ENCODE measurements around the gene TNIP3.

TNIP3 gene

DNA sequence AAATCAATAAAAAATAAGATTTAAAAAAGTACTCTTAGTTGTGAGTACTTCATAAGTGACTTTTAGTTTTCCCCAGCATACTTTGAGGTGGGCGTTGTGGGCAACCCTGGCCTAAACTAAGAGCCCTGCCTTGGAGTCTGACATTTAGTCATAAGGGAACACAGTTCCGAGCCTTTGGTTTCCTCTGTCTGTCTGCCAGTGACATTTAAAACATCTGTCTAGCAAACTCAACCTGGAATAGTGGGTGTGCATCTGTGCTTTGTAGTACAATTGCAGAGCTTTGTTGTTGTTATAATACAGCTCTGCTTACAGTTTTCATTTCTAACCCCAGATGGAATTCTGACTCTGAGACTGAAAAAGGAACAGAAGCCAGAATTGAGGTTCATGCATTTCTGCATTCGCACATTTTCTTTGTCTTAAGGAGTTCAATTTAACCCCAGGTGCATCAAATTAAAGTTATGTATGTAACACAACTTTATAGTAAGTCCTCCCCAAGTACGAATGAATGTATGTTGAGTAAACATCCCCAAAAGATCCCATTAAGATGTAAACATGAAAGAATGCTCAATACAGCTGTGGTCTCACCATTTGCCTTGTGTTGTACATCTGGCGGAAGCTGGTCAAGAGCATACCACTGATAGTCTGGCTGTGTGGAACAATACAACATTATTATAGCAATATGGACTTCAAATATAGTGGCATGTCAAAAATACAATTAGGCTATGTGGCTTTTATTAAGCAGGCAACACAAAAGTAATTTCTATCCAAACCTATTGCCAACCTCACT, 25.9 kb downstream of the TNIP3 start:
- DNase-seq: no peak

DNA sequence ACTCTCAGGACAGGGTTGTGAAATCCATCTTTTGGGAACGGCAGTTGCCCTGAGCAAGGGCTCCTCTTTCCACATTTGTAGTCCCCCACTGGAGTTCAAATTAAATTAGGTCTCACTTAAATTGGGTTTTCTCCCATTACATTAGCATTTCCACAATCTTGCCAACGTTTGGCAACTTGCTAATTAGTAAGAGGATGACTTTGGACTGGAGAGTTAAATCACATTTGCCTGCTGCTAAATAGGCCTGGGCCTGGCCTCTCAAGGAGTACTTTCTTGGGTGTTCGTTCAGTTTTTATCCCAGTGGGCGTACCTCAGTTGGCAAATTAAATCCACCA, 33.8 kb downstream of the TNIP3 start:
- DNase-seq: no peak

DNA sequence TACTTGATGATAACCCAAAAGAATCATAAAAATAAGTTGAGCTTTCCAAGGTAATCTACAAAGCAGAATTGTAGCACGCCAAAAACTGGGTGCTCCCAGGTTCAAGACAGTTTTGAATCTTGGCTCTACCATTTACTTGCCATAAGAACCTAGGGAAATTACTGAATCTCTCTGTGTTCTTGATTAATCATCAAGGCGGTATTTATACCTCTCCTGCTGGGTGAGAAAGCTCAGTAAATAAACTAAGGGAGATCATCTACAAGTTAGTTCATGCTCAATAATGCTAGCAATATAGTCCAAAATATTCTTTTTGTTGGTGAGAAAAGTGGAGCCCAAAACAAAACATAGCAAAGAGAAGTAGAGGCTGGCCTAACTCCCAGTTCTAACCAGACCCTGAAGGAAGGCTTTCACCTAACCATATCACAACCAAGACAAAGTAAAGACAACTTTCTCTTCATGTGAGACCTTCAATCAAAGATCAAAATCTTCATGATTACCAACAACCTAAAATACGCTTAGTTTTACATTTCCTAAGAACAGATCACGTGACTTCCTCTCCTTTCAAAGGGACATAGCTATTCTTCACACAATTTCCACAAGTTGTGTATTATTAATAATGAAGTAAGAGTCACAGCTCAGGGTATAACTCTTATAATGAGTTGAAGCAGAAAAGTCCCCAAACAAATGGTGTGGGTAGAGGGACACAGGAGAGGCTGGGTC, 34.4 kb downstream of the TNIP3 start:
- no peak for DNase-seq

DNA sequence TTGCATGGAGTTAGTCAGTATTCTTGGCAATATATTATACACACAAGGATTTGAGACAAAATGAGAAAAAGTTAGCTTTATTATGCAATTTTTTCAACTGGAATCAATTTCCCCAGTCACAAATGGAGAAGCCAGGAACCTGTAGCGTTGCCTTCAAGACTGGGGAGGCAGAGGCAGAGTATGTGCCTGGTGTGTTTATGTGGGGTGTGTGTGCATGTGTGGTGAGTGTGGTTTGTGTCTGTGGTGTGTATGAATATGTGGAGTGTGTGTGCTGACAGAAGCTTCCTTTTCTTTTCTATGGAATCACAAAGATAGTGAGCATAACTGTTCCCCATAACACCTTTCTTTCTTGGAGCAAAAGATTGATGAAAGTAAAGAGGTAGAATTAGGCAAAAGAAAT, 37.0 kb downstream of the TNIP3 start:
- no peak for DNase-seq

DNA sequence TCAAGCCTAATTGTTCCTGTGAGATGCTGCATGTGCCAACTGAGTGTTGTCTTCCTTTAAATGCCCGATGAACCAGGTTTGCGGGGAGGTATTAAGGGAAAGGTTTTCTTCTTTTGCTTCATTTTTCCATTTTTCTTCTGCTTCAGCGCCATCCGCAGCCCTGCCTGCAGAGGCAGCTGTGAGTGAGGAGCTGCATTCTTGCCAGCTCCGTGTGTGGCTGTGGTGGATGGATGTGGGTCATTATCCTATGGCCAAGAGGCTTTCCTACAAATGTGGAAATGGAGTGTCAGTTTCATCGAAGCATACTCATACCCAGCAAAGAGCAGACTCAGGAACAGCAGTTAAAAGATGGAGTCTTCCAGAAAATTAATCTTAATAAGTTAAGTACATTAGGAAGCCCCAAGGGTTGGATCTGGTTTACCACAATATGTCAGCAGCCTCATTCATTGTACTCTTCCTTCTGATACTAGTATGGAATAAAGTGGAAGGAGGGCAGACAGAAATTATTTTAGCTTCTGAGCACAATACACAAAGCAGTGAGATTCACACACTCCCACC, 37.6 kb downstream of the TNIP3 start:
- DNase-seq: no peak

DNA sequence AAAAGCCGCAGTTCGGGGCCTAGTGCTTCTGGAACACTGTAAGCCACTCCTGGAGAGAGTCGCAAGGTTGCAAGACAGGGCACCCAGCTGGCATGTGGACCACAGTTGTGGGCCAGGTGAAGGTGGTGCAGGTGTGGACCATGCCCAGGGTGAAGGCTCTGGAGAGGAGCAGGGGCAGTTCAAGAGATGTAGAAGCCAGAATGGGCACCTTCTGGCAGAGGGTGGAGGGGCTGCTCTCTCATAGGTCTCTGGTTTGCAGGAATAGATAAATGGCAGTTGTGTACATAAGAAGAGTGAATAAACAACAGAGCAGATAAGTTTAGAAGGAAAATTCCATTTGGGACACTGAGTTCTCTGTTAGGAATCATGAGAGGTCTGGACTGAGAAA, 38.6 kb downstream of the TNIP3 start:
- DNase-seq: no peak

DNA sequence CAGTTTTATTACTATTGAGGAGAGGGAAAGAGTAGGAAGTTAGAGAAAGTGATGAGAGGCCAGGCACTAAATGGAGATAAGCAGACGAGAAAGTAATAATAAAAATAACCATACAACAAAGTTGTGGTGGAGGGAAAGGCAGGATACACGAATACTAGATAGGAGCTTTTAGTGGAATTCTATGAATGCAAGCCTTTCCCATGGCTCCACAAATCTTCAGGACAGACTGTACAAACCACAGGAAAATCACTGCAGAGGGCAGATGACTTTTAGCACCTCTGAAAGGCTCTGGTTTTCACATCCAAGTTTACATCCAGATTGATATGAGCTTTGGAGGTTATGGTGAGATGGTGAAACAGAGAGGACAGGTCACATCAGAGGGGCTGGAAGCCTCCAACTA, 41.5 kb downstream of the TNIP3 start:
- DNase-seq: no peak

DNA sequence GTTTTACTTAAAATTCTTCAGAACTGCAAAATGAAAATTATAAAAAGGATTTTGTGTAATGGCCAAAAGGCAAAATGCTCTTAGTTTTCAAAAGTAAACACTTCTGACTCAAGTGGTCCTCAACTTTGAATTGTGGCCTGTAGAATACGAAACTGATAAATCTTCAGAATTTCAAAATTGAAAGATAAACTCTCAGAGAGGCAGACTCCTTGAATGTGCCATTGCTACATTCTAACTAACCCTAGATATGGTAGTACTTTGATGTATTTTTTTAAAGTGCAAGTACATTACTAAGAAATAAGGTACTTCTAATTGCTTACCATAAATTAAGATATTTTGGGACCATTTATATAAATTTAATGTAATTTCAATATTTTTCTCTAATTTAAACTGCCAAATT, 44.4 kb downstream of the TNIP3 start:
- no peak for DNase-seq

DNA sequence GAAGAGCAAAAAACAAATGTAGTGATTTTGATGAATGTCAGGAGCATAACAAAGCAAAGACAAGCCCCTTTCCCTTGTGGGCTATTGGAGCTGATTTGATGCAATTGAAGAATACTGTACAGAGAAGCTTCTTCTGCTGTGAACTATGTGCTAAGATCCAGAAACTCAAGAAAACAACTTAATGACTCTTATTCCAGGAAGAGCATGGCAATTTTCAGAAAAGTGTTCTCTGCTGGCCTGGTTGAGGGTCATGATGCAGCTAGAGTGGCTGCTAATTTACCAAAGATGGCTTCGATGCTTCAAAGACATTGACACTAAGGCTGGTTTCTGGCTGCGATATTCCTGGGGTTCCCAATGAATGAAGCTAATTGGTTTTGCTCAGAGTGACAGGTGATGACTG, 45.8 kb downstream of the TNIP3 start:
- no peak for DNase-seq

DNA sequence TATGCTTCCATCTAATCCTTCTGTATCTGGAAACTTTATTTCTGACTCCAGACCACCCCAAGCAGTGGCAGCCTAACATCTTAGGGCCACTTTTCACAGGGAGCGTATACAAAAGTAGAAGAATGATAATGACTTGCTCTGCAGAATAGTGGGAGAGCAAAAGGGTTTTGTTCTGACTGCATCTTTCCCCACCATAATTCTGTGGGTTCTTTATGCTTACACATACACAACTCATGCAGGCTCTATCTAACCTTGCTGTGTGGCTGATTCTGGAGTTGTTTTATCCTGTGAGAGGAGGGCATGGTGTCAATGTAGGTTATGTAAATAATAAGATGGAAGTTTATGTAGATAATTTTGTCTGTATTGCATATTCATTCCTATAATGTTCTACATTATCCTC, 49.4 kb downstream of the TNIP3 start:
- no peak for DNase-seq

DNA sequence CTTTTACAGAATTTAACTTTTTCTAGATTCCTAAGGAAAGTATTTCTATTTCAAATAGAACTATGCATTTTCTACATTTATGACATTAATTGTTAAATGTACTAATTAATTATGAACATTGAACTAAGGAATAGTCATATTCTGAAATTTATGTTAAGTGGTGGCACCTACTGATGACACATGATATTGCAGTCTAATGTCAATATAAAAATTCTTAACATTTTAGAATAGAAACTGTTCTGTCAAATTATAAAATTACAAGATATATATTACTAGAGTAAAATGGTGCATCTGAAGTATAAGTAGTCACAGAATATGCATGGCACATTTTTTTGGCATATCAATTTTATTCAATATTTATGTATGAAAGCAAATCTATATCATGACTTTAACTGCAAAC, 51.6 kb downstream of the TNIP3 start:
- DNase-seq: no peak

DNA sequence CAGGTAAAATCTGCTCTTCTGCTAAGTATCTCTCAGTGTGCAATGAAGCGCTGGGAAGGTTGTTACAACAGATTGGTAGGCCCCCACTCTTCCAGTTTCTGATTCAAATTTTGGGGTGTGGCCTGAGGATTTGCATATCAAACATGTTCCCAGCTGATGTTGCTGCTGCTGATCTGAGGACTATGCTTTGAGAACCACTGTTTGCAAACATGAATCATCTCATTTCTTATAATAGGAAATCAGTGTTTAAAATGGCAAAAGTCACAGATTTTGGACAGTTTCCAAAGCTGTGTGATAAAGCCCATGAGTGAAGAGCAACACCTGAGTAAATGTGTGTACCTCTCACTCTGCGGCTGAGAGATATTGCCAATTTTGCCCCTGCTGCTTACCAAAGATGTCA, 55.6 kb downstream of the TNIP3 start:
- DNase-seq: no peak

DNA sequence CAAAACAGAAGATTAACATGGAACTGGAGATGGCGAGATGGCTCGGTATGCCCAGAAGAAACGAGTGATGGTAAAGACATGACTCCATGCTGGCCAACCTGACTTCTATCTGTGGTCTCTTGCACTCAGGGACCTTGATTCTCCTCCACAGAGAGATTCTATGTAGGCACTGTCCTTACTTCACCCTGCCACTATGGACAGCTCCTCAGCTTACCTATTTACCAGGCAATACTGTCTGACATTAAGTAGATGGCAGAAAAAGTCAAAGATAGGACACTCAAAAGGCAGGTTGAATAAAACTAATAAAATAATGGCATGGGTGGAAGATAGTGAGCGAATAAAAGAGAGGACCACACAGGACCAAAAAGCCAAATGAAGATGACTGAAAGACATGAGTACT, 56.6 kb downstream of the TNIP3 start:
- no peak for DNase-seq

DNA sequence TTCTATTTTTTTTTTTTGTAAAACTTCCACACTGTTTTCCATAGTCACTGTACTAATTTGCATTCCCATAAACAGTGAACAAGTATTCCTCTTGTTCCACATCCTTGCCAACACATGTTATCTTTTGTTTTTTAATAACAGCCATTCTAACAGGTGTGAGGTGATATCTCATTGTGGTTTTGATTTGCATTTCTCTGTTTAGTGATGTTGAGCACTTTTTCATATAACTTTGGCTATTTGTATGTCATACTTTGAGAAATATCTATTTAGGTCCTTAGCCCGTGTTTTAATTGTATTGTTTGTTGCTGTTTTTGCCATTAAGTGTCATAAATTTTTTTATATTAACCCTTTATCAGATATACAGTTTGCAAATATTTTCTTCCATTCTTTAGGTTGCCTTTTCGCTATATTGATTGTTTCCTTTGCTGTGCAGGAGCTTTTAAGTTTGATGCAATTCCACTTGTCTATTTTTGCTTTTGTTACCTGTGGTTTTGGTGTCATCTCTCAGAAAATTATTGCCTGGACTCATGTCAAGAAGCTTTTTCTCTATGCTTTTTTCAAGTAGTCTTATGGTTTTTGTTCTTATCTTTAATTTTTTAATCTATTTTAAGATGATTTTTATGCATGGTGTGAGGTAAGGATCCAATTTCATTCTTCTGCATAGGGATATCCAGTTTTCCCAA, 63.9 kb downstream of the TNIP3 start:
- DNase-seq: no peak

DNA sequence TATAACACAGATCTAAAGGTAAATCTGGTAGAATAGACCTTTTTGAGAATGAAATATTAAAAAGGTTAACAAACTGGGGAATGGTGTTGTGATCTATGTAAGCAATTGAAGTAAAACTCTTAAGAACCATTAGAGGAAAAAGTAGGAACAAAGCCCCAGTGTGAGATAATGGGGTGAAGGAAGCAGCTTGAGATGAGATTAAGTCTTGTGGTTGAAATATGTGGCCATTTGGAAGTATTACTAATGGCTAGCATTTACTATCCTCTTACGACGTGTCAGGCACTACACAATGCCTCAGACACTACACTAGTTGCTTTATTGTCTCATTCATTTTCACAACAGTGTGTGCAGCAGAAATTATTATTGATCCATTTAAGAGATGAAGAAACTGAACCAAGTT, 65.9 kb downstream of the TNIP3 start:
- DNase-seq: no peak

DNA sequence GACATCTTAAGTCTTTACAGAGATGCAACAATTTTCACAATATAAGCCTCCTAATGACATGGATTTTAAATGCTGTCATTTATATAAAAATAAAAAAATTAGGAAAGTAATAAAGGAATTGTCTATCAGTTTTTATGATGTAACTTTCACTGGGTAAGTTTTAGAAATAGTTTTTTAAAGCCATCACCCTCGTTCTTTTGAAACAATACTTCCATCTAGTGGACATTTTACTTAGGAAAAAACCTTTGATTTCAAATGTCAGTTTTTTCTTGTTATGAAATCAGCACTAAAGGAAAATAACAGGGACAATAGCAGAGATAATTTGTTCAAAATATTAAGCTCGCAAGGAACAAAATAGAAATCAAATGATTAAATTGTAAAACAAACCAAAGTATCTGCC, 67.5 kb downstream of the TNIP3 start:
- DNase-seq: no peak

DNA sequence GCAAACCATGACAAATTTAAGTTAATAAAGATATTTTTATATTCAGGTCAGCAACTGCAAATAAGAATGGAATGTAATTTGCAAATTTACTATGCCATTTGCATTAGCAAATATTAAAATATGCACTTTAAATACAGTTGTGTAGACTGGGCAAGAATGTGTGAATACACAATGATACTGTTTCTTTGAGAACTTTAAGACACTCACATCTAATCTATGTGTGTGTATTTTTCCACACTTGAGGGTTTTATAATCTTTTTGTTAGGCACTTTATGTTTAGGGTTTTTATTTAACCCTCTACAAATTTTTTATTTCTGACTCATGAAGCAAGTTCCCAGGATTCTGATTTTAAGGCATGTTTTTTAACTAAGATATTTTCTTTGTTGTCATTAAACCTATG, 67.9 kb downstream of the TNIP3 start:
- no peak for DNase-seq

DNA sequence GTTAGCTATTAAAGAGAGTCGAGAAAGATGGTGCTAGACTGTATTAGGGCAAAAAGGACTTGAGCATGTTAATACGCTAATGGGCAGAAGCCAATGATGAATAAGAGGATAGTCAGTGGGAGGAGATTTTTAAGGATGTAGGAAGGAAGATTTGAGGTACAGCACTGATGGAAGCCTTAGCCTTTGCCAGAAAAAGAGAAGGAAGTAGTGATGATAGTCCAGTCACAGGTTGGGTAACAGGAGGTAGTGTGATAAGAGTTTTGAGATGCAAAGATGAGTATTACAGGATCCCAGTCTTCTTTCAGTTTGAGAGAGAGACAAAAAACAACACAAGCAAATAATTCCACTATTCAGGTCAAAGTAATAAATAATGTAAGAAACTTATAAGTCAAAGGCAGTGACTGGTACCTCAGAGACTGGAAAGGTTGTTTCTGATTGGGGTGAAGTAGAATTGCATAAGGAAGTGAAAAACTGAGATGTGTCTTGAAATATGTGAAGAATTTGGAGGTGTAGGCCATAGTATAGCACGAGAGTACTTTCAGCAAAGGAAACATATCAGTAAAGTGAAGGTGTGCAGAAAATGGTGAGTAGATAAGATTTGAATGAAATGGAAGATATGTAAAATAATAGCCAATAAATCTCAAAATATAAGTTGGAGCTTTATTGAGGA, 69.7 kb downstream of the TNIP3 start:
- no peak for DNase-seq

DNA sequence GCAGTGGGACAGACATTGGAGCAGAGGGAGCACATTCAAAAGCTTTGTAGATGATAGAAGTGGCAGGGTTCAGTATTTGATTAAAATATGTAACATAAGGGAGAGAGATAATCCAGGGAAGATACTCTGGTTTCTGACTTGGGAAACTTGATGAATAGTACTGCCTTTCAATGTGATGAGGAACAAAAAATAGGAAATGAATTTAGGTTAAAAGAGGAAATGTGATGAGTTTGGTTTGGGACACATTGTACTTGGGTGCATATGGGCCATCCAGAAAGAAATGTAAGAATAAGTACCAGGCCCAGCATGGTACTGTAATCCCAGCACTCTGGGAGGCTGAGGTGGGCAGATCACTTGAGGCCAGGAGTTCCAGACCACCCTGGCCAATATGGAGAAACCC, 70.9 kb downstream of the TNIP3 start:
- no peak for DNase-seq

DNA sequence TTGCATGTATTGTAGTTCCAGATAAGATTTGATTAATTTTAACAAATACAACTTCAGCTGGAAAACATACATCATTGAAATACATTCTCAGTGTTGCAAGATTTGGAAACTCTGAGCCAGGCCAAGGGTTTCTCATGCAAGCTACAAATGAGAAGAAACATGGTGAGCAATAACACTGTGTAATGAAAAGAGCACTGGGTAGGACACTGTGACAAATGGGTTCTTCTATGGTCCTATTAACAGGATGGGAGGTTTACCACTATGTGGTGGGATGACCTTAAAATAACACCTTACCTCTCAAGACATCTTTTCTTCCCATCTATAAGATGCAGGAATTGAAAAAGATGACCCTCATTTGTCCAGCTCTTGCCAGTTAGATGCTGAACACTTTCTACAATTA, 72.2 kb downstream of the TNIP3 start:
- DNase-seq: no peak

DNA sequence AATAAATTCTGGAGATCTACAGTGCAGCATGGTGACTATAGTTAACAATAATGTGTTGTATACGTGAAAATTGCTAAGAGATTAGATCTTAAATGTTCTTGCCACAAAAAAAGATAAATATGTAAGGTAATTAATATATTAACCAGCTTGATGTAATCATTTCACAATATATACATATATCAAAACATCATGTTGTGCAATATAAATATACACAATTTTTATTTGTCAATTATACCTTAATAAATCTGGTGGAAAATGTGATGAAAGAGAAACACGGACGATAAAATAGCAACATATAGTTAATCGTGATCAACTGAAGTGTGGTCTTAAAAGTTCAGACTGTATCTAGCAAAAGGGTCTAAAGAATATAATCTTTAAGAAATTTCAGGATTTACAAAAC, 75.3 kb downstream of the TNIP3 start:
- no peak for DNase-seq
